Body of pancreas (tissue), 4 donors: ENCODE results near the gene CDC42BPA. TPM values are rescaled to one million over a fixed set of nuclear protein-coding genes. Genes with fewer than 3 reads are reported as not detected.

ENCODE experiments used
- ATAC-seq: fragments of 150-250 bp; one replicate; pipeline ENCODE4 v1.9.1; 2016
- DNase-seq, 4 donors: peaks; one replicate each; pipeline ENCODE4 v3.0.0-alpha.2; 2019
- H3K27ac ChIP-seq, 4 donors: fragments of 200-600 bp; sonication (generic); 1 replicate in 3 of 4; 2 replicates in 1 of 4; pipeline versions ENCODE4 v1.5.1 to v1.6.1; 2016 to 2019; ENCODE audit warnings: mild to moderate bottlenecking in 1 of 4, mixed read lengths in 1 of 4, moderate library complexity in 1 of 4
- H3K27me3 ChIP-seq, 2 donors: fragments of 200-600 bp; sonication (generic); one replicate each; pipeline ENCODE4 v1.6.0; 2016; ENCODE audit warnings: mild to moderate bottlenecking in 1 of 2
- H3K36me3 ChIP-seq, 2 donors: fragments of 200-600 bp; sonication (generic); replicated peaks in 1 of 2; 2 replicates each; pipeline ENCODE4 v1.5.1; 2016; ENCODE audit warnings: low read depth in 2 of 2; ENCODE audit not compliant: insufficient read depth in 1 of 2
- H3K4me1 ChIP-seq: fragments of 200-600 bp; sonication (generic); one replicate; pipeline ENCODE4 v1.6.0; 2016
- H3K4me3 ChIP-seq, 2 donors: fragments of 200-600 bp; sonication (generic); 1 replicate in 1 of 2; 2 replicates in 1 of 2; pipeline ENCODE4 v1.5.1; 2016 to 2019
- H3K9me3 ChIP-seq, 3 donors: fragments of 200-600 bp; sonication (generic); 1 replicate in 2 of 3; 2 replicates in 1 of 3; pipeline ENCODE4 v1.5.1; 2016
- CTCF ChIP-seq, 7 experiments: fragments of 450-650 bp in 4 of 7; fragments of 200-600 bp in 3 of 7; sonication (generic) in 3 of 7; IDR thresholded peaks; one replicate each; pipeline ENCODE4 v1.5.1; 2016 to 2019; ENCODE audit warnings: antibody characterized with exemption in 7 of 7
- POLR2A ChIP-seq, 3 donors: fragments of 450-650 bp; IDR thresholded peaks; one replicate each; pipeline ENCODE4 v1.6.1; 2016; ENCODE audit warnings: antibody characterized with exemption in 3 of 3, mild to moderate bottlenecking in 2 of 3
- WGBS, 2 donors: methylation state at CpG; one replicate each; pipeline ENCODE4 v1.1.5; 2017; 5-methylcytosine and 5-hydroxymethylcytosine counted together
- intact Hi-C: fragments of 100-400 bp; cut with DNase I; formaldehyde crosslinking; loops from one replicate; pipeline ENCODE4 v1.15.1; 2023
- total RNA-seq, 2 donors: library from RNA; depleted of rRNA; stranded (reverse); fragments of >200 nt; gene quantifications; one replicate each; pipeline ENCODE4 v1.1.0, GENCODE V29; 2016

CDC42BPA gene
- total RNA-seq, 2 donors from 2014 or later: 35.9 to 37.6 TPM

GRCh38 chr1:226982451-226983177 lies 335.7 kb downstream of the CDC42BPA start:
- Histone ChIP-seq H3K36me3 (peaks cover 22 to 26% of the 10 kb centered on the region in 2 donors), H3K4me1 (peaks cover 23% of the 10 kb centered on the region)

GRCh38 chr1:226981838-226982237 lies 336.5 kb downstream of the CDC42BPA start:
- intact Hi-C loops: no loop called here
- DNase-seq (no peak), ATAC-seq (no peak)
- Histone ChIP-seq H3K9me3 (no peaks in the 10 kb centered on the region), H3K27me3 (no peaks in the 10 kb centered on the region), H3K27ac (no peak overlapping the region), H3K4me1 (peaks cover 23% of the 10 kb centered on the region), H3K4me3 (no peak overlapping the region), H3K36me3 (peaks cover 22 to 30% of the 10 kb centered on the region in 2 donors)
- WGBS, 2 donors: 88 to 94% methylated on average over 7 to 18 of the region's 18 CpGs
- no peak for TF ChIP-seq POLR2A (IDR thresholded peaks at IDR 0.05)
- TF ChIP-seq CTCF (IDR thresholded peaks at IDR 0.05): no peak

More at GRCh38 chr1:226982451-226983177, 335.7 kb downstream of the CDC42BPA start:
- Histone ChIP-seq H3K27me3 (no peaks in the 10 kb centered on the region), H3K9me3 (no peaks in the 10 kb centered on the region), H3K27ac (peak overlapping the region in 1 of 4 donors; percentile 14), H3K4me3 (no peak overlapping the region)
- WGBS, 2 donors: 92 to 95% methylated on average over 9 to 22 of the region's 31 CpGs
- intact Hi-C loops: no loop called here
- TF ChIP-seq CTCF (IDR thresholded peaks at IDR 0.05) (no peak), POLR2A (IDR thresholded peaks at IDR 0.05) (no peak)
- ATAC-seq (no peak), DNase-seq (no peak)

- H3K36me3 ChIP-seq: peaks cover 22 to 27% of the 10 kb centered on the region in 2 donors
- peak overlapping the region in 3 of 4 donors; percentile 15 to 66 (median 48) for H3K27ac ChIP-seq
- 86 to 100% methylated on average over 1 to 12 of the region's 12 CpGs for WGBS, 2 donors
- no peak overlapping the region for H3K4me3 ChIP-seq
- intact Hi-C loops: no loop called here
- DNase-seq (no peak), ATAC-seq (no peak)
- no peaks in the 10 kb centered on the region for H3K27me3 ChIP-seq
- TF ChIP-seq POLR2A (IDR thresholded peaks at IDR 0.05) (no peak), CTCF (IDR thresholded peaks at IDR 0.05) (no peak)
- no peaks in the 10 kb centered on the region for H3K9me3 ChIP-seq
- H3K4me1 ChIP-seq: peaks cover 28% of the 10 kb centered on the region
These were observed 336.9 kb downstream of the CDC42BPA start for GRCh38 chr1:226981386-226981817.

- peak; percentile 33 for ATAC-seq
- DNase-seq: peak; percentile 44 to 65 (median 56)
- peaks cover 22 to 27% of the 10 kb centered on the region in 2 donors for H3K36me3 ChIP-seq
- no peaks in the 10 kb centered on the region for H3K27me3 ChIP-seq
- H3K9me3 ChIP-seq: no peaks in the 10 kb centered on the region
- H3K4me3 ChIP-seq: no peak overlapping the region
- H3K4me1 ChIP-seq: peaks cover 33% of the 10 kb centered on the region
- H3K27ac ChIP-seq: peak overlapping the region; percentile 9 to 66 (median 32)
- TF ChIP-seq CTCF (IDR thresholded peaks at IDR 0.05) (no peak), POLR2A (IDR thresholded peaks at IDR 0.05) (no peak)
- WGBS, 2 donors: 42 to 80% methylated on average over 15 to 23 of the region's 26 CpGs
- intact Hi-C loops: no loop called here
These were observed 337.5 kb downstream of the CDC42BPA start for GRCh38 chr1:226980565-226981385.
